ENCODE results near the gene THTPA.
A peak's percentile ranks its signal among the peaks of the same experiment; 100 is the strongest.
"Not testable (repeated sequence)": the region's sequence is repeated elsewhere in the genome, so short reads cannot be mapped to it uniquely, and the experiment has no call there.

Gene THTPA

GRCh38 chr14:23532658-23533057 lies 23.4 kb upstream of the THTPA start:
- no peak for DNase-seq (ENCODE audit: insufficient read length, low spot score)
- no peak for FAIRE-seq

DNA sequence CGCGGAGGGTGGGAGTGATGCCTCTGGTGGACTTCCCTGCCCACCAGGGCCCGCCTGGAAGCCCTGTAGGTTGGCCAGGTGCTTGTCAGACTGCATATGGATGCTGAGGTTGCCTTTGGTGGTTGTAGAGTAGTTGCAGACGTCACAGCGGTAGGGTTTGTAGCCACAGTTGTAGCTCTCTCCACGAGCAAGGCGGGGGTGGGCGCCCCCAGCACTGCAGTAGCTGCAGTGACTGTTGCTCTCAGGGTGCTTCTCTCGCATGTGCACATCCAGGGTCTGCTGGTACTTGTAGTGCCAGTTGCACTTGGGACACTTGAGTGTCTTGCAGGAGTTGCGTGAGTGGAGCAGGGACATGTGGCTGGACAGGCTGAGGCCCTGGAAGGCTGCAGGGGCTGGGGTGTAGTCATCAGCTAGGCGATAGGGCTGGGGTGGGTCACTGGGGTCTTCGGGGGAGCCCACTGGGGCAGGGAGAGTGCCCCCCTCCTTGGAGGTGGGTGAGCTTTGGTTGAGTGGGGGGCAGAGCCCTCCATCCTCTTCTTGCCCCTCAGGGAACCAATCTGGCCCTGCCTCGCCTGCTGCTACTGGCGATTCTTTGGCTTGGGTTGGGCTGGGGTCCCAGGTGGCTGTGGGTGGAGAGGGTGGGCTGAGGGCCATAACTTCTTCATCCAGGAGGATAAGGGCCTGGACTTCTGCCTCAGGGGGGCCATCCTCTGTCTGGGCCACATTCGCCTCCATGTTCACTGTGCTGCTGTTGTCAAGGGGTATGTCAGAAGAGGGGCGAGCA lies 22.2 kb upstream of the THTPA start:
- FAIRE-seq, result no peak
- DNase-seq (ENCODE audit: insufficient read length, low spot score), result no peak

- DNase-seq (ENCODE audit: insufficient read length, low spot score), result no peak
- no peak for FAIRE-seq
These were observed 20.1 kb upstream of the THTPA start for GRCh38 chr14:23535943-23536342.

GRCh38 chr14:23536494-23536893 lies 19.6 kb upstream of the THTPA start:
- no peak for FAIRE-seq
- DNase-seq (ENCODE audit: insufficient read length, low spot score), result no peak

DNA sequence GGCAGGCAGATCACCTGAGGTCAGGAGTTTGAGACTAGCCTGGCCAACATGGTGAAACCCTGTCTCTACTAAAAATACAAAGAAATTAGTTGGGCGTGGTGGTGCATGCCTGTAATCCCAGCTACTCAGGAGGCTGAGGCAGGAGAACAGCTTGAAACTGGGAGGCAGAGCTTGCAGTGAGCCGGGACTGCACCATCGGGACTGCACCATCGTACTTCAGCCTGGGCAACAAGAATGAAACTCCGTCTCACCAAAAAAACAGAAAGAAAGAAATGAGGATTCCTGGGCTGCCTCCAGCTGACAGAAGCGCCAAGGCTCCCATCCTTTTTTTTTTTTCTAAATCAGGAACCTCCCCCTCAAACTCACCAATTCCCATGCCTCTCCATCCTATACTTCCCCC lies 19.2 kb upstream of the THTPA start:
- not testable (repeated sequence) for DNase-seq (ENCODE audit: insufficient read length, low spot score); FAIRE-seq

DNA sequence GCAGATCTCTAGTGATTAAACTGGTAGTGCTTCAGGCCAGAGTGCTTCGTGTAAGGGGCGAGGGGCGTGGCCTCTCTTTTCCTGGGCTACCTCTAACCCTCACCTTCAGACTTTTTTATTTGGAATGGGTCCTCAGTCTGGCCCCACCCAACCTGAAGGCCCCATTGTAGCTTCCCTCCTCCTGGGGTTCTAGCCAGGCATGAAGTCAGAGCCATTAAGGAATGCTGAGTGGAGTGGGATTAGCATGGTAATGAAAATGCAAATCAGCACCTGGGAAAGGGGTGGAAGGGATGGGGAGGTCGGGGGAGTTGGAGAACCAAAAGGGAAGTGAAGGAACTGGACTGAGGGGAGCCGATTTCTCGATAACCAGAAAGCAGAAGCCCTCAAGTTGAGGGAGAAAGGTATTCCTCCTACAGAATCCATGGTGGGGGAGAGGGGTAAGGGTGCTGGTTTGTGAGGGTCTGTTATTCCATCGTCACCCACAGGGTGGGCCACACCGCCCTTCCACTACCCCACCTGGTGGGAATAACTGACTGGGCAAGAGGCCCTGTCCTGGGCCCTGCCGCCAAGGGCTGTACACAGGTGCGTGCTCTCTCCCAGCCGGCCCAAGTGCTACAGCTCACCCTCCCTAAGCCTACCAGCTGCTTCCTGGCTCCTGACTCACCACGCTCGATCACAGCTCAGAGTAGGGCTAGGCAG lies 18.6 kb upstream of the THTPA start:
- FAIRE-seq, result no peak
- no peak for DNase-seq (ENCODE audit: insufficient read length, low spot score)

- DNase-seq (ENCODE audit: insufficient read length, low spot score) (no peak), FAIRE-seq (no peak)
These were observed 17.9 kb upstream of the THTPA start for GRCh38 chr14:23538050-23538718.

- DNase-seq (ENCODE audit: insufficient read length, low spot score) (no peak), FAIRE-seq (no peak)
These were observed 17.3 kb upstream of the THTPA start for GRCh38 chr14:23538785-23539184.

- peak; percentile 86 for FAIRE-seq
These were observed 16.6 kb upstream of the THTPA start for GRCh38 chr14:23539248-23540140.

DNA sequence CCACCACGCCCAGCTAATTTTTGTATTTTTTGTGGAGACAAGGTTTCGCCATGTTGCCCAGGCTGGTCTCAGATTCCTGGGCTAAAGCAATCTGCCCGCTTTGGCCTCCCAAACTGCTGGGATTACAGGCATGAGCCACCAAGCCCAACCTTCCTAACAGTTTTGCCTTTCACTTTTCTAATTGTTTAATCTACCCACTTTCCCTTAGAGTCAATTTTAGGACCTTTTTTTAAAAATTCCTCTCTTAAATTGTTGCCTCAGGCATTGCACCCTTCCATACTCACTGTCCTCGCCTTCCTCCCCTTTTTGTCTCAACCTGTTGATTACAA lies 16.0 kb upstream of the THTPA start:
- DNase-seq (ENCODE audit: insufficient read length, low spot score) (no peak), FAIRE-seq (no peak)

More at GRCh38 chr14:23539248-23540140, 16.6 kb upstream of the THTPA start:
- DNase-seq (ENCODE audit: insufficient read length, low spot score), result peak; percentile 67

DNA sequence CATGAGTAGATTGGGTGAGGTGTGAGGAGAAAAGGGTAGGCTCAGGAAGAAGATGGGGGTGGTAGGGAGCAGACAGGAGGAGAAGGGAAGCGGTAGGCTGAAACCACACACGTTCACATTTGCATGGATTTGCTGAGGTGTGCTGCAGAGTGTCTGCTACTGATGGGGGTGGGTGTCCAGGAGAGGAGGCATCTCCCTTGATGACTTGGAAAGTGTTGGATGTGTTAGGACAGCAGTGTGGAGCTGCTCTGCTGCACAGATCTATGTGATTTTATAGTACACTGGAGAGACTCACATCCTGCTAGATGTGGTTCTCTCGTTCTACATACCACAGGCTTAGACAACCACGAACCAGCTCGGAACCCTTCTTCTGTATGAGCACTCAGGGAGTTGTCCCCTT lies 13.8 kb upstream of the THTPA start:
- FAIRE-seq (no peak), DNase-seq (ENCODE audit: insufficient read length, low spot score) (no peak)

DNA sequence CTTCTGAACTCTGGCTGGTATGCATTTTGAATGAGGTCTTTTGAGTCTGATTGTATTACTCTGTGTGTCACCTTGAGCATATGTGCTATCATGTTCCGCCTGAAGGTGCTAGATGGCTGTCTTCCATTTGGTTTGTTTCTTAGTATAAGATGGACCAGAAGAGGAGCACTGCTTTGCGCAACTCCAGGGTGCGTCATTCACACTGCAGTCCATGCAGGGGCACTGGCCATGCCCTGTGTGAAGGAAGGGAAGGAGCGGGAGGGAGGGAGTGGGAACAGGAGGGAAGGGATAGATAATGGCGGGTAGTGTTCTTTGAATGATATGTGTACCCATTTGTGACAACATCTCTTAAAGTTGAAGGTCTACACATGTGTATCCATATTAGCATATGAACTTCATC lies 12.7 kb upstream of the THTPA start:
- FAIRE-seq (no peak), DNase-seq (ENCODE audit: insufficient read length, low spot score) (no peak)

DNA sequence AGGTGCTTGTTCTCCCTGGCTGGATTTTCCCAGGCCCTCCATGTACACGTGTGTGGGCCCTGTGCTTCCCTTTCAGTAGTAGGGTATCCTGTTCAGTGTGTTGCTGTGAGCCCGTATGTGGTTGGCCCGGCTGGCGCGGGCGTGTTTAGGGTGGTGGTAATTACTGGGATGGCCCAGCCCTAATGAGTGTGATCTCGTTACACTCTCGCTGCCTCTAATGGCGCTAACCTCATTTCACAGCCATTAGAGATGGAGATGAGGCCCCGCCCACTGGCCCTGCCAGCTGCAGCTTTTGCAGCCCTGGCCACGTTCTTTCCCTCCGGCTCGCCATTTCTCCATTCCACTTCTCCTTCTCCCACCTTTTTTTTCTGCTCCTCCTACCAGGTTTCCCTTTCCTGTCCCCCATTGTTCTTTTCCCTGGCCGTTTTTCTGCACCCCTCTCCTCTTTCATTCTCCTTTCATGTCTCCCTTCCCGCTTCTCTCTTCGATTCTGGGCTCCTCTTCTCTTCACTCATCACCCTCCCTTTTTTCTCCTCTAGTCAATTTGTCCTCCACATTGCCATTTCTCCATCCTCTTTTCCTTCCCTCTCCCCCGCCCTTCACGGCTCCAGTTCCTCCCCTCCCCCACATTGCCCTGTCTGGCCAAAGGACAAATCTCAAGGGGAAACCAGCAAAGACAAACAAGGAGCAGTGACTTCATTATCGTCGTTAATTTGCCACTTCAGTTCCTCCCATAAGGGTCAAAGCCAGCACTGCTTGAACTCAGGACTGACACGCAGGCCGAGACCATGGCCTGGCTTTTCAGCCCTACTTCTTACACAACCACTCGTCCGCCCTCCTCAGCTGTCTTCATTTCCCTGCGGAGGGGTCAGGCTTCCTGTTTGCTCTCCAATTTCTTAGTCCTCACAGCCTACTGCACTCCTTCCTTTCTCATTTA lies 11.3 kb upstream of the THTPA start:
- FAIRE-seq (no peak), DNase-seq (ENCODE audit: insufficient read length, low spot score) (no peak)

- DNase-seq (ENCODE audit: insufficient read length, low spot score) (no peak), FAIRE-seq (no peak)
These were observed 10.2 kb upstream of the THTPA start for GRCh38 chr14:23545740-23546365.

DNA sequence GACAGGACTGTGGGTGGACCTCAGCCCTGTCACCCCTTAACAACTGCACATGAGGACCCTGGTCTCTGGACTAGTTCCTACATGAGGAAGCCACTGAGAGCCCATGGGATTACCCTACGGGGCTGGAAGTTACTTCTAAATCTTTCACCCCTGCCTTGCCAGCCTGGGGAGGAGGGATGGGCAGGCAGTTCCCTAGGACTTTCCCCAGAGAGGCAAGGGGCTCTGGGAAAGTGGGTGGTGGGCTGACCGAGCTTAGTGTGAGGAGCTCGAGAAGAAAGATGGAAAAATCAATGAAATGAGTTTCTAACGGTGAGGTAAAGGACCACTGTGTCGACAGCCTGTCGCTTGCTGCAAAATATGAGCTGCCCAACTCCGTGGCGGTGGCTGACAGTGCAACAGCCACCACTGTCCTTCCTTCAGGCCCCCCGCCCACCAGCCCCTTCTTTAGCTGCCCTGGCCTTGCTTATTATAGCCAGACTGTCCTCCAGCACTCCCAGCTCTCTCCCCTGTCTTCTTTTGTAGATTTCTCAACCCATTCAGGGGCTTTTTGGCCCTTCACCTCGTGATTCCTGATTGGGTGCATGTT lies 9.5 kb upstream of the THTPA start:
- FAIRE-seq (no peak), DNase-seq (ENCODE audit: insufficient read length, low spot score) (no peak)

- no peak for DNase-seq (ENCODE audit: insufficient read length, low spot score)
These were observed 8.1 kb upstream of the THTPA start for GRCh38 chr14:23547924-23548323.

DNA sequence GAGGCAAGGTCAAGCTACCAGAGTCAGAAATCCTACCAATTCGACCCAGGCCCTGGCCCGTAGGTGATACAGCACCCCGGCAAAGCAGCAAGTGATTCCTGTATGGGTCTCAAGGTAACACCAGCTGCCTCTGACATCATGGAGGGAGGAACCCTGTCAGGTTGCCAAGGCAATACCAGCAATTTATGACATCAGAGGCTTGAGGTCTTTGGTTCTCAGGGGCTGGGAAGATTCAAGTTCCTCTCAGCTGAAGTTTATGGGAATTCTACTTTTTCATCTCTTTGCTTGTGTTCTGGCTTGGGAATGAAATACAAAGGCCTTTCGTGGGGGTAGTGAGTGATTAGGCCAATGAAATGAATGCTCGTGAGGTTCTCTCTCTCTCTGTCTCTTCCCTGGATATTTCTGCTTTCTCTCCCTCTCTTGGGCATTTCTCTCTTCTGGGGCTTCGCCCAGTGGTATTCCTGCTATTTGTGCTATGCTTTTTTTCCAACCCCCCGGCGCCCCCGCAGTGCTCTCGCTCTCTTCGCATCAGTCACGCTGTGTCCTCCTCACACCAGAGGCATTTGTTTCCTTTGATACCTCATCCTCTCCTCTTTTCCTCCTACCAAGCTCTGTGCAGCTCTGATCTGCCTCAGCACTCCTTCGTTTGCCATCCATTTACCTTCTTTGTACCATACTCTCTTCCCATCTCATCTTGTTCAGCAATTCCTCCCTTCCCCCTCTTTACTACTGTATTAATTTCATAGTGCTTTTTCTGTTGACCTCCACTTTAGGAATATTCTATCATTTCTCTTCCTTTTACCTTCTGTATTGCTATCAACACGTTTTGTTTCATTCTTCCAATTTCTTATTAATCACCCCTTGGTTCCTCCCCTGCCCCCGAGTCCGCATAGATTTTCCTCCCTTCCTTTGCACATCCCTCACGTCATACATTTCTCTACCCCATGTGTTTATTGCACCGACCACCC lies 7.4 kb upstream of the THTPA start:
- FAIRE-seq (no peak), DNase-seq (ENCODE audit: insufficient read length, low spot score) (no peak)

More at GRCh38 chr14:23547924-23548323, 8.1 kb upstream of the THTPA start:
- FAIRE-seq, result no peak
